Lower leg skin (tissue), 4 donors: ENCODE measurements around the gene CXCL5. TPM values are rescaled to one million over a fixed set of nuclear protein-coding genes. Genes with fewer than 3 reads are reported as not detected.

ENCODE experiments used
- DNase-seq, 2 donors: peaks; one replicate each; pipeline ENCODE4 v3.0.0-alpha.2; 2019; ENCODE audit warnings: low spot score in 2 of 2
- H3K4me3 ChIP-seq: fragments of 200-600 bp; sonication (generic); 2 replicates; pipeline ENCODE4 v1.5.1; 2017; ENCODE audit warnings: mild to moderate bottlenecking, low read depth; ENCODE audit not compliant: poor library complexity, severe bottlenecking
- POLR2A ChIP-seq, 2 donors: fragments of 450-650 bp; IDR thresholded peaks; one replicate each; pipeline ENCODE4 v1.6.1; 2016 to 2017; ENCODE audit warnings: antibody characterized with exemption in 2 of 2, mild to moderate bottlenecking in 1 of 2, moderate library complexity in 1 of 2
- WGBS, 2 donors: methylation state at CpG; one replicate each; pipeline ENCODE4 v1.1.5; 2018; 5-methylcytosine and 5-hydroxymethylcytosine counted together
- intact Hi-C: fragments of 100-400 bp; cut with DNase I; formaldehyde crosslinking; loops from one replicate; pipeline ENCODE4 v1.15.0; 2023; ENCODE audit warnings: low total_unique reads
- total RNA-seq, 4 donors: library from RNA; depleted of rRNA; stranded (reverse); fragments of >200 nt; gene quantifications; one replicate each; pipeline ENCODE4 v1.1.0, GENCODE V29; 2016
- TF ChIP-seq, protein P1 (sequence below), 3 donors: fragments of 450-650 bp; IDR thresholded peaks; one replicate each; pipeline ENCODE4 v1.5.1; 2016; ENCODE audit warnings: antibody characterized with exemption in 3 of 3, mild to moderate bottlenecking in 3 of 3, moderate library complexity in 2 of 3

CXCL5 gene
- total RNA-seq, 4 donors from 2014 or later: not detected

DNA sequence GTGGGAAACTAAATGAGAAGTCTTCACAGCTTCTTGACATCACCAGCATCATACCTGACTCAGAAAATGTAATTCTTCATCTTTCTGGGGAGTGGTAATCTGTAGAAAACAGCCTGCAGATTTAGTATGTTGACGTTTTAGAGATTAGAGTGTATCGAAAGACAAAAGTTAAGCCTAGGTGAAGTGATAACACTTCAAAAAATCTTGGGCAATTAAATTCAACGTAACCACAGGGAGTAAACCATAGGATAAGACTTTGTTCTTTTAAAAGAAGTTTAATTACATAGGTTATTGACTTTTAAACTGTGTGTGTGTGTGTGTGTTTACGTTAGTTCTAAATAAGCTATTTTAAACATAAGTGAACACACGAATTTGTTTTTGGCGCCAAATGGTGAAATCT lies 1.8 kb upstream of the CXCL5 start:
- no peak overlapping the region for H3K4me3 ChIP-seq
- intact Hi-C loops: no loop called here
- TF ChIP-seq, protein P1, sequence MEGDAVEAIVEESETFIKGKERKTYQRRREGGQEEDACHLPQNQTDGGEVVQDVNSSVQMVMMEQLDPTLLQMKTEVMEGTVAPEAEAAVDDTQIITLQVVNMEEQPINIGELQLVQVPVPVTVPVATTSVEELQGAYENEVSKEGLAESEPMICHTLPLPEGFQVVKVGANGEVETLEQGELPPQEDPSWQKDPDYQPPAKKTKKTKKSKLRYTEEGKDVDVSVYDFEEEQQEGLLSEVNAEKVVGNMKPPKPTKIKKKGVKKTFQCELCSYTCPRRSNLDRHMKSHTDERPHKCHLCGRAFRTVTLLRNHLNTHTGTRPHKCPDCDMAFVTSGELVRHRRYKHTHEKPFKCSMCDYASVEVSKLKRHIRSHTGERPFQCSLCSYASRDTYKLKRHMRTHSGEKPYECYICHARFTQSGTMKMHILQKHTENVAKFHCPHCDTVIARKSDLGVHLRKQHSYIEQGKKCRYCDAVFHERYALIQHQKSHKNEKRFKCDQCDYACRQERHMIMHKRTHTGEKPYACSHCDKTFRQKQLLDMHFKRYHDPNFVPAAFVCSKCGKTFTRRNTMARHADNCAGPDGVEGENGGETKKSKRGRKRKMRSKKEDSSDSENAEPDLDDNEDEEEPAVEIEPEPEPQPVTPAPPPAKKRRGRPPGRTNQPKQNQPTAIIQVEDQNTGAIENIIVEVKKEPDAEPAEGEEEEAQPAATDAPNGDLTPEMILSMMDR (IDR thresholded peaks at IDR 0.05): no peak
- no peak for DNase-seq
- 84 to 88% methylated on average over 6 of the region's 6 CpGs for WGBS, 2 donors

DNA sequence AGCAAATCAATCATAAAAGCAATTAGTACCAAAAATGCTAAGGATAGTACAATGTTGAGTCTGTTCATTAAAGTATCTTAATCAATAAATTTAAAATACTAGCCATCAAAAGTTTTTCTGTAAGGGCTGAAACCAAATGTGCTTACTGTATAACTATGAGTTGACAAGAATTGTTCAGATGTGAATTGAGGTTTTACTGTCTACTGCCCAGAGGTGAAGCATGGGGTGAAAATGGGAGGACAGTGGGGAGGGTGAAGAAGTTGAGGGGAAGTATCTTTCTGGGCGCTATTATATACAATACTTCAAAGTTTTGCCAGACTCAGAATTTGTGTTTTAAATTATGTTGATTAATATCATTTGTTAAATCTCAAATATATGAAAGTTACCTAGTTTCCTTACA lies 6.4 kb downstream of the CXCL5 start:
- TF ChIP-seq, protein P1 (IDR thresholded peaks at IDR 0.05): no peak
- TF ChIP-seq POLR2A (IDR thresholded peaks at IDR 0.05): no peak
- WGBS, 2 donors: 0% methylated on average over 1 of the region's 1 CpG
- intact Hi-C loops: no loop called here
- no peak for DNase-seq
- no peak overlapping the region for H3K4me3 ChIP-seq

DNA sequence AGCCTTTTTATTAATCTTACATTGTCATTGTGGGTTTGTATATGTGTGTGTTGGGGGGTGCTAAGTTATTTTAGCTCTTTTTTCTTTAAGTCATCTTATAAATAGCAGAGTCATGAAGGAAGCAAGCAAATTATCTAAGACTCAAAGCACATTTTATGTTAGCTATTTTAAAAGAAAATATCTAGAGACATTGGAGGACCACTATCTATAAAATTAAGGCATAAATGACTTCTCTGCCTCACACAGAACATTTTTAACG lies 6.8 kb downstream of the CXCL5 start:
- no peak for DNase-seq
- intact Hi-C loops: no loop called here
- no peak for TF ChIP-seq POLR2A (IDR thresholded peaks at IDR 0.05)
- TF ChIP-seq, protein P1 (IDR thresholded peaks at IDR 0.05): no peak
- H3K4me3 ChIP-seq: no peak overlapping the region
- WGBS, 2 donors: 87 to 88% methylated on average over 1 of the region's 1 CpG

DNA sequence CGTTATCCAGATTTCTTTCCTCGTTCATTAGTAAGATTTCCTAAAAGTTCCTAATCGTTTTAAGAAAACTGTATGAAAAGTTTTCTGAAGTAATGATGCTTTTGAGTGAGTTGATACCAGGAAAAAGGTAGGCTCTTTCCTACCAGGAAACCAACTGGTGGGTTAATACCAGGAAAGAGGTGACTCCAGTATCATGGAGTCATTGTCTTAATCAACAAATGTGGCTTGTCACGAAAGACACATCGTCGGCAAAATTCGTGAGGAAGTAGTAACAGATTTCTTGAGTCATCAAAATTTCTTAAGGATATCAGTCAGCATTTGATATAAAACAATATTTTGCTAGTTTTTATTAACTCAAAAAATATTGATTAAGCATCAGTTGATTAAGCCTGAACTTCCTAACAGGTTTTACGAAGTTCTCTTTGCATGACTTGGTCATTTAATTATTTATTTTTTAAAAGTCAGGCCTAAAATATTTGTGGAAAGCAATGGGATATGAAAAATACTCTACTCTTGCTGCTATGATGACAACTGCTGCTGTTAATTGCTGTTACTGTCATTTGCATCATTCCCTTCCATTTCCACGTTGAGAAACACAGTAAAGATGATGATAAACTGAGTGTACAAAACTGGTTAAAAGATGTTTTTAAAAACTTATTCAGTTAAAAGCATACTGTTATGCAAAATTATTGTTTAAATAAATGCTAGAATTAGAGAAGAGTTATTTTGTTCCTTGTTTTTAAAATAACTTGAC lies 7.3 kb downstream of the CXCL5 start:
- no peak overlapping the region for H3K4me3 ChIP-seq
- 86 to 90% methylated on average over 9 of the region's 9 CpGs for WGBS, 2 donors
- intact Hi-C loops: no loop called here
- no peak for DNase-seq
- TF ChIP-seq, protein P1 (IDR thresholded peaks at IDR 0.05): no peak
- no peak for TF ChIP-seq POLR2A (IDR thresholded peaks at IDR 0.05)

DNA sequence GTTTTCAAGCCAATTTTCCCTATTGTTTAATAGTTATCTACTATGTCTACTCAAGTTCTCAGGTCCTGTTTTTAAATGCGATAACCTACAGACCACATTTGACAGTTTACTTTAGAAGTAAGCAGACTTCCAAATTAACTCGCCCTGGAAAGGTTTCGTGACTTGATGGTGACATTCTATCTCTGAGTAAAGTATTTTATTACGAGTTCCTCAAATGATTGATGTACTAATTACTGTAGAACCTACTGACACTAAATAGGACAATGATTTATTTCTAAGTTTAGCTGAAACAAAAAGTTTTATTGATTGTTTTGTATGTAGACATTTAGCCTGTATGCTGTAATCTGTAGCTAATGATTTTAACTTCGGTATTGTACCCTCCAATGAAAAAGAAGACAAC lies 8.5 kb downstream of the CXCL5 start:
- WGBS, 2 donors: 73 to 74% methylated on average over 5 of the region's 5 CpGs
- no peak overlapping the region for H3K4me3 ChIP-seq

More for the DNA sequence above, 8.5 kb downstream of the CXCL5 start:
- intact Hi-C loops: no loop called here
- no peak for TF ChIP-seq POLR2A (IDR thresholded peaks at IDR 0.05)
- TF ChIP-seq, protein P1 (IDR thresholded peaks at IDR 0.05): no peak
- no peak for DNase-seq
